Thyroid gland (tissue), 4 donors: ENCODE data around the gene MYLK. TPM values are rescaled to one million over a fixed set of nuclear protein-coding genes. Genes with fewer than 3 reads are reported as not detected.
"Not testable (repeated sequence)": the region's sequence is repeated elsewhere in the genome, so short reads cannot be mapped to it uniquely, and the experiment has no call there.

Experiments
- DNase-seq, 2 donors: peaks; one replicate each; pipeline ENCODE4 v3.0.0-alpha.2; 2019
- H3K27ac ChIP-seq, 3 donors: fragments of 200-600 bp; sonication (generic); 1 replicate in 2 of 3; 2 replicates in 1 of 3; pipeline ENCODE4 v1.5.1; 2016 to 2019; ENCODE audit warnings: mild to moderate bottlenecking in 1 of 3, moderate library complexity in 1 of 3
- H3K27me3 ChIP-seq: fragments of 200-600 bp; sonication (generic); one replicate; pipeline ENCODE4 v1.5.1; 2019
- H3K36me3 ChIP-seq, 2 donors: fragments of 200-600 bp; sonication (generic); one replicate each; pipeline ENCODE4 v1.5.1; 2016 to 2019
- H3K4me1 ChIP-seq, 2 donors: fragments of 200-600 bp; sonication (generic); one replicate each; pipeline ENCODE4 v1.5.1; 2017 to 2019
- H3K4me3 ChIP-seq, 3 donors: fragments of 200-600 bp; sonication (generic); replicated peaks in 1 of 3; 1 replicate in 2 of 3; 2 replicates in 1 of 3; pipeline ENCODE4 v1.5.1; 2016; ENCODE audit warnings: mild to moderate bottlenecking in 1 of 3
- H3K9me3 ChIP-seq: fragments of 200-600 bp; sonication (generic); one replicate; pipeline ENCODE4 v1.5.1; 2017
- CTCF ChIP-seq, 6 experiments: fragments of 200-600 bp in 3 of 6; fragments of 450-650 bp in 3 of 6; sonication (generic) in 3 of 6; IDR thresholded peaks; one replicate each; pipeline ENCODE4 v1.5.1; 2016 to 2019; ENCODE audit warnings: antibody characterized with exemption in 6 of 6, mild to moderate bottlenecking in 2 of 6, inconsistent platforms in 1 of 6, moderate library complexity in 1 of 6
- POLR2A ChIP-seq, 2 donors: fragments of 450-650 bp; IDR thresholded peaks; one replicate each; pipeline ENCODE4 v1.6.1; 2017; ENCODE audit warnings: antibody characterized with exemption in 2 of 2, mild to moderate bottlenecking in 2 of 2, moderate library complexity in 1 of 2
- WGBS, 2 donors: methylation state at CpG; one replicate each; pipeline ENCODE4 v1.1.5; 2017; 5-methylcytosine and 5-hydroxymethylcytosine counted together
- intact Hi-C: fragments of 100-400 bp; cut with DNase I; formaldehyde crosslinking; loops from one replicate; pipeline ENCODE4 v1.15.1; 2023
- total RNA-seq, 4 donors: library from RNA; depleted of rRNA; stranded (reverse); fragments of >200 nt; gene quantifications; one replicate each; pipeline ENCODE4 v1.2.3, GENCODE V29; 2016

Gene MYLK
- total RNA-seq, 4 donors from 2014 or later = 28.9 to 51.2 (median 37.4) TPM

GRCh38 chr3:123706871-123707270 lies 177.3 kb downstream of the MYLK start:
- intact Hi-C loops = no loop called here
- WGBS, 2 donors = 86 to 95% methylated on average over 6 to 8 of the region's 8 CpGs
- no peaks in the 10 kb centered on the region for H3K27me3 ChIP-seq
- H3K36me3 ChIP-seq = no peaks in the 10 kb centered on the region
- peaks cover under 1 to 4% of the 10 kb centered on the region in 2 donors for H3K4me1 ChIP-seq
- no peak for DNase-seq
- H3K9me3 ChIP-seq = no peaks in the 10 kb centered on the region
- H3K4me3 ChIP-seq = no peak overlapping the region
- no peak overlapping the region for H3K27ac ChIP-seq
- TF ChIP-seq POLR2A (IDR thresholded peaks at IDR 0.05) (no peak), CTCF (IDR thresholded peaks at IDR 0.05) (no peak)

GRCh38 chr3:123705488-123706285 lies 178.4 kb downstream of the MYLK start:
- Histone ChIP-seq H3K4me3 (no peak overlapping the region), H3K9me3 (no peaks in the 10 kb centered on the region), H3K4me1 (peaks cover 6 to 7% of the 10 kb centered on the region in 2 donors), H3K27ac (no peak overlapping the region), H3K36me3 (no peaks in the 10 kb centered on the region), H3K27me3 (no peaks in the 10 kb centered on the region)
- intact Hi-C loops = no loop called here
- TF ChIP-seq POLR2A (IDR thresholded peaks at IDR 0.05) (no peak), CTCF (IDR thresholded peaks at IDR 0.05) (no peak)
- no peak for DNase-seq
- 70 to 71% methylated on average over 12 of the region's 12 CpGs for WGBS, 2 donors

GRCh38 chr3:123703663-123704062 lies 180.5 kb downstream of the MYLK start:
- H3K36me3 ChIP-seq, H3K9me3 ChIP-seq, H3K27ac ChIP-seq, DNase-seq, H3K27me3 ChIP-seq, H3K4me3 ChIP-seq: not testable (repeated sequence)
- WGBS, 2 donors = 100% methylated on average over 1 of the region's 3 CpGs; no CpG with 5 or more reads in 1 of the 2 donors
- intact Hi-C loops = loop anchor here (5.0 kb wide), 1 partner anchor 51 kb away; no protein-coding TSS in a partner anchor
- H3K4me1 ChIP-seq = peaks cover 6 to 15% of the 10 kb centered on the region in 2 donors

- intact Hi-C loops = loop anchor here (5.0 kb wide), 1 partner anchor 50 kb away; no protein-coding TSS in a partner anchor
- Histone ChIP-seq H3K4me3 (no peak overlapping the region), H3K36me3 (no peaks in the 10 kb centered on the region), H3K27ac (no peak overlapping the region), H3K4me1 (peaks cover 6 to 18% of the 10 kb centered on the region in 2 donors), H3K9me3 (no peaks in the 10 kb centered on the region), H3K27me3 (no peaks in the 10 kb centered on the region)
- DNase-seq = no peak
- TF ChIP-seq CTCF (IDR thresholded peaks at IDR 0.05) (no peak), POLR2A (IDR thresholded peaks at IDR 0.05) (no peak)
- 91% methylated on average over 2 of the region's 2 CpGs for whole genome bisulfite sequencing, 2 donors
These were observed 181.4 kb downstream of the MYLK start for GRCh38 chr3:123702720-123703119.

- peak in 5 of 6 experiments; percentile 35 to 69 (median 66) for TF ChIP-seq CTCF (IDR thresholded peaks at IDR 0.05)
- 23 to 47% methylated on average over 2 of the region's 2 CpGs for WGBS, 2 donors
- Histone ChIP-seq H3K27ac (peak overlapping the region in 2 of 3 donors; percentile 29 to 89), H3K4me1 (peaks cover 6 to 22% of the 10 kb centered on the region in 2 donors)
- not testable (repeated sequence) for H3K27me3 ChIP-seq, H3K9me3 ChIP-seq, H3K36me3 ChIP-seq, H3K4me3 ChIP-seq
- intact Hi-C loops = loop anchor here (5.0 kb wide), 1 partner anchor 50 kb away; no protein-coding TSS in a partner anchor
- peak; percentile 70 to 82 for DNase-seq
These were observed 182.1 kb downstream of the MYLK start for GRCh38 chr3:123702057-123702456.
